Upper lobe of left lung (tissue), 6 donors: ENCODE measurements around the gene SAXO1. TPM values are rescaled to one million over a fixed set of nuclear protein-coding genes. Genes with fewer than 3 reads are reported as not detected.

Experiments used
- ATAC-seq, 2 donors: fragments of 200-7000 bp; cut with Tn5 transposase; one replicate each; pipeline ENCODE4 v1.9.1; 2022; ENCODE audit warnings: mild to moderate bottlenecking in 2 of 2, moderate library complexity in 2 of 2; ENCODE audit not compliant: low FRiP score in 2 of 2
- DNase-seq, 2 donors: peaks; one replicate each; pipeline ENCODE4 v3.0.0-alpha.2; 2019 to 2020
- H3K27ac ChIP-seq, 4 donors: fragments of 200-600 bp; sonication (generic); one replicate each; pipeline ENCODE4 v1.5.1; 2016 to 2019
- H3K27me3 ChIP-seq, 4 donors: fragments of 200-600 bp; sonication (generic); one replicate each; pipeline ENCODE4 v1.5.1; 2017 to 2019
- H3K36me3 ChIP-seq, 4 donors: fragments of 200-600 bp; sonication (generic); one replicate each; pipeline ENCODE4 v1.5.1; 2016 to 2019
- H3K4me1 ChIP-seq, 4 donors: fragments of 200-600 bp; sonication (generic); one replicate each; pipeline ENCODE4 v1.5.1; 2018 to 2019
- H3K4me3 ChIP-seq, 4 donors: fragments of 200-600 bp; sonication (generic); one replicate each; pipeline ENCODE4 v1.5.1; 2017 to 2019; ENCODE audit warnings: mild to moderate bottlenecking in 2 of 4, moderate library complexity in 1 of 4
- H3K9me3 ChIP-seq, 4 donors: fragments of 200-600 bp; sonication (generic); one replicate each; pipeline ENCODE4 v1.5.1; 2018 to 2019
- CTCF ChIP-seq, 6 experiments: fragments of 450-650 bp in 4 of 6; fragments of 200-600 bp in 2 of 6; sonication (generic) in 2 of 6; IDR thresholded peaks; one replicate each; pipeline ENCODE4 v1.5.1; 2016 to 2019; ENCODE audit warnings: antibody characterized with exemption in 6 of 6
- EP300 ChIP-seq, 4 donors: sonication (generic); formaldehyde crosslinking; IDR thresholded peaks; one replicate each; pipeline ENCODE4 v1.5.1; 2017; ENCODE audit warnings: antibody characterized with exemption in 4 of 4, control low read depth in 2 of 4
- POLR2A ChIP-seq, 4 donors: fragments of 450-650 bp; IDR thresholded peaks; one replicate each; pipeline ENCODE4 v1.5.1; 2016 to 2017; ENCODE audit warnings: antibody characterized with exemption in 4 of 4, mild to moderate bottlenecking in 2 of 4
- POLR2AphosphoS5 ChIP-seq, 2 donors: sonication (generic); formaldehyde crosslinking; IDR thresholded peaks; one replicate each; pipeline ENCODE4 v1.5.1; 2017; ENCODE audit warnings: antibody characterized with exemption in 2 of 2
- WGBS, 2 donors: methylation state at CpG; one replicate each; pipeline ENCODE4 v1.1.5; 2017 to 2018; 5-methylcytosine and 5-hydroxymethylcytosine counted together
- total RNA-seq, 6 donors: library from RNA; depleted of rRNA in 4 of 6; stranded (reverse); fragments of >200 nt in 4 of 6; gene quantifications; one replicate each; pipeline versions ENCODE4 v1.1.0 to v1.2.1, GENCODE V29; 2016 to 2021
- donor health status: DM: no; HTN: no; CAD: no; lungs with moderate emphysema.
- donor health status: DM: no; HTN: yes; CAD: no; lungs with severe emphysema.

The SAXO1 gene
- total RNA-seq, 6 donors from 2014 or later = under 0.01 to 0.22 (median 0.05) TPM; not detected in 2

GRCh38 chr9:19030899-19031298 lies 2.1 kb downstream of the SAXO1 start:
- ATAC-seq = no peak
- WGBS, 2 donors = 83 to 96% methylated on average over 1 of the region's 1 CpG

GRCh38 chr9:19028835-19029451 lies 4.1 kb downstream of the SAXO1 start:
- Histone ChIP-seq H3K4me1 (peaks cover 0 to 6% (median 0%) of the 10 kb centered on the region in 4 donors), H3K9me3 (no peaks in the 10 kb centered on the region), H3K4me3 (no peak overlapping the region), H3K27ac (no peak overlapping the region), H3K36me3 (no peaks in the 10 kb centered on the region), H3K27me3 (no peaks in the 10 kb centered on the region)
- peak in 1 of 2 donors; percentile 79 for ATAC-seq
- TF ChIP-seq EP300 (IDR thresholded peaks at IDR 0.05) (no peak), CTCF (IDR thresholded peaks at IDR 0.05) (peak; percentile 48 to 70 (median 67))
- 37 to 40% methylated on average over 8 of the region's 8 CpGs for WGBS, 2 donors
- peak in 1 of 2 donors; percentile 26 for DNase-seq

More at GRCh38 chr9:19030899-19031298, 2.1 kb downstream of the SAXO1 start:
- peaks cover 0 to 6% (median 0%) of the 10 kb centered on the region in 4 donors for H3K4me1 ChIP-seq
- no peak for DNase-seq
- H3K4me3 ChIP-seq = no peak overlapping the region
- no peaks in the 10 kb centered on the region for H3K36me3 ChIP-seq
- TF ChIP-seq POLR2A (IDR thresholded peaks at IDR 0.05) (no peak), CTCF (IDR thresholded peaks at IDR 0.05) (no peak), EP300 (IDR thresholded peaks at IDR 0.05) (no peak), POLR2AphosphoS5 (IDR thresholded peaks at IDR 0.05) (no peak)
- H3K9me3 ChIP-seq = no peaks in the 10 kb centered on the region
- H3K27ac ChIP-seq = no peak overlapping the region
- H3K27me3 ChIP-seq = no peaks in the 10 kb centered on the region

GRCh38 chr9:19027825-19028224 lies 5.2 kb downstream of the SAXO1 start:
- DNase-seq = peak in 1 of 2 donors; percentile 73
- H3K36me3 ChIP-seq = no peaks in the 10 kb centered on the region
- WGBS, 2 donors = 95 to 97% methylated on average over 11 to 22 of the region's 22 CpGs
- H3K4me1 ChIP-seq = peaks cover 0 to 6% (median 0%) of the 10 kb centered on the region in 4 donors
- no peaks in the 10 kb centered on the region for H3K27me3 ChIP-seq
- no peak overlapping the region for H3K4me3 ChIP-seq
- no peaks in the 10 kb centered on the region for H3K9me3 ChIP-seq
- TF ChIP-seq EP300 (IDR thresholded peaks at IDR 0.05) (no peak), POLR2AphosphoS5 (IDR thresholded peaks at IDR 0.05) (no peak), CTCF (IDR thresholded peaks at IDR 0.05) (no peak), POLR2A (IDR thresholded peaks at IDR 0.05) (no peak)
- no peak overlapping the region for H3K27ac ChIP-seq
- ATAC-seq = peak in 1 of 2 donors; percentile 56

GRCh38 chr9:19026375-19026774 lies 6.6 kb downstream of the SAXO1 start:
- WGBS, 2 donors = 77 to 83% methylated on average over 6 of the region's 6 CpGs
- Histone ChIP-seq H3K9me3 (no peaks in the 10 kb centered on the region), H3K4me1 (peaks cover 0 to 6% (median 0%) of the 10 kb centered on the region in 4 donors), H3K27ac (no peak overlapping the region), H3K4me3 (no peak overlapping the region), H3K36me3 (no peaks in the 10 kb centered on the region), H3K27me3 (no peaks in the 10 kb centered on the region)
- TF ChIP-seq CTCF (IDR thresholded peaks at IDR 0.05) (no peak), POLR2A (IDR thresholded peaks at IDR 0.05) (no peak), EP300 (IDR thresholded peaks at IDR 0.05) (no peak), POLR2AphosphoS5 (IDR thresholded peaks at IDR 0.05) (no peak)
- DNase-seq (no peak), ATAC-seq (no peak)

GRCh38 chr9:19023078-19023477 lies 9.9 kb downstream of the SAXO1 start:
- H3K27me3 ChIP-seq = no peaks in the 10 kb centered on the region
- WGBS, 2 donors = 58 to 59% methylated on average over 5 of the region's 5 CpGs
- TF ChIP-seq POLR2AphosphoS5 (IDR thresholded peaks at IDR 0.05) = no peak
- no peak for TF ChIP-seq EP300 (IDR thresholded peaks at IDR 0.05)
- TF ChIP-seq POLR2A (IDR thresholded peaks at IDR 0.05) = no peak
- TF ChIP-seq CTCF (IDR thresholded peaks at IDR 0.05) = no peak
- H3K4me1 ChIP-seq = no peaks in the 10 kb centered on the region
- no peaks in the 10 kb centered on the region for H3K9me3 ChIP-seq
- no peak for ATAC-seq
- DNase-seq = no peak
- no peak overlapping the region for H3K27ac ChIP-seq
- no peak overlapping the region for H3K4me3 ChIP-seq
- no peaks in the 10 kb centered on the region for H3K36me3 ChIP-seq
